AG09319 (cell line): ENCODE data around the gene ACVRL1.
A peak's percentile ranks its signal among the peaks of the same experiment; 100 is the strongest.
"Not testable (repeated sequence)": the region's sequence is repeated elsewhere in the genome, so short reads cannot be mapped to it uniquely, and the experiment has no call there.

Experiments
- DNase-seq: peaks from one replicate; pipeline ENCODE4 v3.0.0-alpha.2; 2010; ENCODE audit warnings: low read depth; ENCODE audit errors: extremely low read depth
- TF ChIP-seq, protein P1 (sequence below): IDR thresholded peaks from 2 replicates; pipeline ENCODE4 v1.5.1; 2011; ENCODE audit warnings: low read depth, mild to moderate bottlenecking, inconsistent platforms, low read length, moderate library complexity

The ACVRL1 gene

DNA sequence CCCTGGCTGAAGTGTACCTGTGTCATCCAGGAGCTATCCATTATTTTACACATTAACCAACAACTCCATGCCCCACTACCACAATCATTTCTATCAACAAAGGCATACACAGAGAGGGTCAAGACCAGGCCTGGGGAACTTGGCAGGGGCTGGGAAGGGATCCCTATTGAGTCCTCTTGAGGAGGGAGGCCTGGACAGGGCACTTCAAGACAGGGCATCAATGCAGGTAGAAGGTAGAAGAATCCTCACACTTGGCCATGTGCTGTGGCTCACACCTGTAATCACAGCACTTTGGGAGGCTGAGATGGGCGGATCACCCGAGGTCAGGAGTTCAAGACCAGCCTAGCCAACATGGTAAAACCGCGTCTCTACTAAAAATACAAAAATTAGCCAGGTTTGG, 32.8 kb upstream of the ACVRL1 start:
- DNase-seq, result no peak
- TF ChIP-seq, protein P1, sequence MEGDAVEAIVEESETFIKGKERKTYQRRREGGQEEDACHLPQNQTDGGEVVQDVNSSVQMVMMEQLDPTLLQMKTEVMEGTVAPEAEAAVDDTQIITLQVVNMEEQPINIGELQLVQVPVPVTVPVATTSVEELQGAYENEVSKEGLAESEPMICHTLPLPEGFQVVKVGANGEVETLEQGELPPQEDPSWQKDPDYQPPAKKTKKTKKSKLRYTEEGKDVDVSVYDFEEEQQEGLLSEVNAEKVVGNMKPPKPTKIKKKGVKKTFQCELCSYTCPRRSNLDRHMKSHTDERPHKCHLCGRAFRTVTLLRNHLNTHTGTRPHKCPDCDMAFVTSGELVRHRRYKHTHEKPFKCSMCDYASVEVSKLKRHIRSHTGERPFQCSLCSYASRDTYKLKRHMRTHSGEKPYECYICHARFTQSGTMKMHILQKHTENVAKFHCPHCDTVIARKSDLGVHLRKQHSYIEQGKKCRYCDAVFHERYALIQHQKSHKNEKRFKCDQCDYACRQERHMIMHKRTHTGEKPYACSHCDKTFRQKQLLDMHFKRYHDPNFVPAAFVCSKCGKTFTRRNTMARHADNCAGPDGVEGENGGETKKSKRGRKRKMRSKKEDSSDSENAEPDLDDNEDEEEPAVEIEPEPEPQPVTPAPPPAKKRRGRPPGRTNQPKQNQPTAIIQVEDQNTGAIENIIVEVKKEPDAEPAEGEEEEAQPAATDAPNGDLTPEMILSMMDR, result no peak

DNA sequence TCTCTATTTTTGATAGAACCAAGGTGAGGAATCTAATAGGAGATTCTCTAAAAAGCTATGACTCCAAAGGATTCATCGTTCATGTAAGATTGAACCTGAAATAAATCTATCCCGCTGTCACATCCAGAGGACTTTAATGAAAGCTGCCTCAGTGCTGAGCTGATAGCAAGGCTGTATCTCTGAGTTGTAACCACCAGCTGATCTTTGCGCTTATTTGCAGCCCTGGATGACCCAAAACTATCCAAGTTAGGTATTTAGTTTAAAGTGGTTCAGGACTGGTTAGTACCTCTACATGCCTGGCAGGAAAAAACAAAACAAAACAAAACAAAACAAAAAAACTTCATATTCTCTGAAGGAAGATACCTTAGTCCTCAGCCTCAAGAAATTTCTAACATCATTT, 28.2 kb upstream of the ACVRL1 start:
- no peak for DNase-seq
- TF ChIP-seq, protein P1, result no peak

DNA sequence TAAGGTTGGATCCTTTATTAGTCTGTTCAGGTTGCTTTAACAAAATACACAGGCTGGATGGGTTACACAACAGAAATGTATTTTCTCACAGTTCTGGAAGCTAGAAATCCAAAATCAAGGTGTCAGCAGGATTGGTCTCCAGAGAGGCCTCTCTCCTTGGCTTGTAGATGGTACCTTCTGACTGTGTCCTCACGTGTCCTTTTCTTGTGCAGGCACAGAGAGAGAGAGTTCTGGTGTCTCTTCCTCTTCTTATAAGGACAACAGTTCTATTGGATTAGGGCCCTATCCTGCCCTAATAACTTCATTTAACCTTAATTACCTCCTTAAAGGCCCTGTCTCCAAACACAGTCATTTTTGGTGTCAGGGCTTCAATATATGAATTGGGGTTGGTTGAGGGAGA, 24.0 kb upstream of the ACVRL1 start:
- no peak for DNase-seq

DNA sequence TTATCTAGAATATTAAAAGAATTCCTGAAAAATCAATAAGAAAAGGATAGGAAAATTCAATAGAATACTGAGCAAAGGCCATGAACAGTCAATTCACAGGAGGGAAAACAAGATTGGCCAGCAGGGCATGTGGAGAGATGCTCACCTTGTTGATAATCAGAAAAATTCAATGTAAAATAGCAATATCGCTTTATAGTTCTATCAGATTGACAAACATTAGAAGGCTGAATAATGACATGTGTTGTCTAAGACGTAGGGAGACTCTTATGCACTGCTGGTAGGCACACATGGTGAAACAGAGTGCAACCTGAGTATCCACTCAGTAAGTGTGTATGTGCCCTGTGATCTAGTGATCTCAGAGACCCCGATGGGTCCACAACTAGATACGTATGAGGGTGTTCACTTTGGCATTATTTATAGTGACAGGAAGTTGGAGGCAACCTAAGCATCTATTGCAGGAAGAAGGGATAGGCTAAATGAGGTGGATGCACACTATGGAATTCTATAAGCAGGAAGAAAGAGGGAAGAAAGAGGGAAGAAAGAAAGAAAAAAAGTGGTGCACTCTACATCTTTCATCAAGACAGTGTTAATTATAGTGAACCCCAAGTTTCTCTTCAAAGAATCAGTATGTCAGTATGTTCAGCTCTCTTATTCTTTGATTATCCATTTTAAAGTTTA, 23.2 kb upstream of the ACVRL1 start:
- no peak for DNase-seq
- TF ChIP-seq, protein P1, result no peak

More for the DNA sequence above, 24.0 kb upstream of the ACVRL1 start:
- TF ChIP-seq, protein P1, result no peak

DNA sequence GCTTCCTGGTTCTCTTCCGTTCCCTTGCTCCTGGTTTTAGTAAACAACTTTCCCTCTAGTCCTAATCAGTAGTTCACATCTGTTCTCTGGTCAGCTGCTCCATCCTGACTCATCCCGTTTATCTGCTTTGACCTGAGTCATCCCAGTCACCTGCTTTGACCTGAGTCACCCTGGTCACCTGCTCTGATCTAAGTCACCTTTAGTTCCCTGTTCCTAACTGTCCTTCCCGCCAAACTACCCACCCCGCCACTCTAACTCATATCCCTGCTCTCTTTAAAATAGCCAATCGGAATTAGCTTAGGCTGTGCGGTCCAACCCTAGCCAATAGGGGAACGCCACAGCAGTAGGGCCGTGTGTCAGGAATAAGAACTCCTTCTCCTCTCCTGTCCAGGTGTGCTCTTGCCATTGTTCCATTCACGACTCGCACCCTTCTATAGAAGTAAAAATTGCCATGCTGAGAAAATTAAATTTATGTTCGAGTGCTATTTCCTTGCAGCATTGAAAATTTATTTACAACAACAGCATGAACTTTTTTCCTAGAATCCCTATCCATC, 22.6 kb upstream of the ACVRL1 start:
- no peak for DNase-seq
- TF ChIP-seq, protein P1, result no peak

DNA sequence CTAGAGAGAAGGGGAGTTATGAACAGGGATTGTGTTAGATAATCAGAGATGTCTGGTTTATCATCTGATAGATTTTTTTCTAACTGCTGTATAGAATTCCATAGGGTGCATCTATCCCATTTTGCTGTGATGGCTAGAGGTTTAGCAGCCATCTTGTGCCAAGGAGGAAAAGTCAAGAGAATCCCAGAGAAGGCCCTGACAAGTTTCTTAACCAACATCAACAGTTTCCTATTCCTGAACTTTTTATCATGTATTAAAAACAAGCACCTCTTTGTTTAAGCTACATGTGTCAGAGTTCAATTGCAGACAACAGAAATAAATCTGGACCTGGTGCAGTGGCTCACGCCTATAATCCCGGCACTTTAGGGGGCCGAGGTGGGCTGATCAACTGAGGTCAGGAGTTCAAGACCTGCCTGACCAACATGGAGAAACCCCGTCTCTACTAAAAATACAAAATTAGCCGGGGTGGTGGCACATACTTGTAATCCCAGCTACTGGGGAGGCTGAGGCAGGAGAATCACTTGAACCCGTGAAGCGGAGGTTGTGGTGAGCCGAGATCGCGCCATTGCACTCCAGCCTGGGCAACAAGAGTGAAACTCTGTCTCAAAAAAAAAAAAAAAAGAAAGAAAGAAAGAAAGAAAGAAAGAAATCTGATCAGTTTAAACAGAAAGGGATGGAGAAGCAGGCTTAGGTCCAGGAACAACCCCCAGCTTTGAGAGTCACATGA, 21.8 kb upstream of the ACVRL1 start:
- DNase-seq, result not testable (repeated sequence)

DNA sequence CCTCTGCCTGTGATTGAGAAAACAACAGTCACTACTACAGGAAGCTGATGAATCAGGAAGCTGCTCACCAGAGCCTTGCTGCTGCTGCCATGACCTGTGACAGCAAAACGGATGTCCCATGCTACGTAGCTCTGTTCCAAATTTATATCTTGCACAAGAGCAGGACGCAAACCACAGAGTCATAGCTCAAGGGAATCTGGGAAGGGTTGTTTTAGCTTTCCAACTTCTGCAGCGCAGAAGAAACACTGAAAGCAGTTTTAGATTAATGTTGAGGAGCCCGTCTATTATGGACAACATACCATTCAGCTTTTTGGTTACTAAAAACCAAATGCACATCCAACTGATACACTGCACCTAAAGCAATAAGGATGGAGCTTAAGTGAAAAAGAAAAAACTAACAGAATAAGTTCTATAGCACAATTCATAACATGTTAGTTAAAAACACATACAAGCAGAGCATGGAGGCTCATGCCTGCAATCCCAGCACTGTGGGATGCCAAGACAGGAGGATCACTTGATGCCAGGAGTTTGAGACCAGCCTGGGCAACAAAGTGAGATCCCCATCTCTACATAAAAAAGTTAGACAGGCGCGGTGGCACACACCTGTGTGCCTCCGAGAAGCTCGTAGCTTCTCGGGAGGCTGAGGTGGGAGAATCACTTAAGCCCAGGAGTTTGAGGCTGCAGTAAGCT, 21.1 kb upstream of the ACVRL1 start:
- TF ChIP-seq, protein P1, result no peak
- DNase-seq, result peak; percentile 88
